ENCODE measurements around the gene ADAMTS9.

ADAMTS9 gene

DNA sequence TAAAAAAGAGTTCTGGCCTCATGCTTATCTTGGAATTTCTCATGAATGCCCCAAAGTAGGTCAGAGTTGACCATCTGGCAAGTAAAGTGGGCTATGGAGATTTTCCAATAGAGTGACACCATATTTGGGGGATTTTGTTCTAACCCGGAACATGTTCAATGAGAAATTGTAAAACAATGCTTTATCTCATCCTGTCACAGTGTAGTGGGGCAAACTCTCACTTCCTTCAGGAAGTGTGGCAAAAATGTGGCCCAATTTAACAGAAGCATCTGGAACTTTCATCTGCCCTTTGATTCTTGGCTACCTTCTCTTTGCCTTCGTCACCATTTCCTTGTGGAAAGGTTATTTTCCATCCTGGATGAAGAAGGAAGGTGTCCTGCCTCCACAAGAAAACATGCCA is 70.8 kb downstream of the ADAMTS9 start:
- DNase-seq: no peak

DNA sequence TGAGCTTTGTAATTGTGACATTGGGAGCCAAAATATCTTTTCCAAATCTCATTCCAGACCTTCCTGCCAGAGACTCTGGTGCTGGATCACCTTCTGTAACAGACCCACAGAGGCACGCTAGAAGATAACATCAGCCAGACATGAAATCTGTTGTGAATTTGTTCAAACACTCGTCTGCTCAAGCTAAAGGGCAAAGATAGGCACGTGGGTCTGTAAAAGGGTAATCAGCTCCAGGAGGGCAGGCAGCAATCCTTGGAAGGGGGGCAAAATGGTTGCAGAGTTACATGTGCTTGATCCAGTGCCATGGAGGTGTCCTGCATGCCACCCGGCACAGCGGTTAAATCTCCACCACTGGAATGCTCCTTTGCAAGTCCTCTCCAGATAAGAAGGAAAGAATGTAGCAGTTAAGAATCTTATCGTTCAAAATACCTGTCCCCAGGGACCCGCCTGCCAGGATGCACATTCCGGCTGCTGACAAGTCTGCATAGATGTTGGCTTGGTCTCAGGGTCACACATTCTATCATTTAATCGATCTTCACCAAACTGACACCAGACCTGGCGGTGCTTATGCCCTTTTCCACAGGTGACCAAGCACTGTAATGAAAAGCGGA is 74.8 kb downstream of the ADAMTS9 start:
- no peak for DNase-seq

DNA sequence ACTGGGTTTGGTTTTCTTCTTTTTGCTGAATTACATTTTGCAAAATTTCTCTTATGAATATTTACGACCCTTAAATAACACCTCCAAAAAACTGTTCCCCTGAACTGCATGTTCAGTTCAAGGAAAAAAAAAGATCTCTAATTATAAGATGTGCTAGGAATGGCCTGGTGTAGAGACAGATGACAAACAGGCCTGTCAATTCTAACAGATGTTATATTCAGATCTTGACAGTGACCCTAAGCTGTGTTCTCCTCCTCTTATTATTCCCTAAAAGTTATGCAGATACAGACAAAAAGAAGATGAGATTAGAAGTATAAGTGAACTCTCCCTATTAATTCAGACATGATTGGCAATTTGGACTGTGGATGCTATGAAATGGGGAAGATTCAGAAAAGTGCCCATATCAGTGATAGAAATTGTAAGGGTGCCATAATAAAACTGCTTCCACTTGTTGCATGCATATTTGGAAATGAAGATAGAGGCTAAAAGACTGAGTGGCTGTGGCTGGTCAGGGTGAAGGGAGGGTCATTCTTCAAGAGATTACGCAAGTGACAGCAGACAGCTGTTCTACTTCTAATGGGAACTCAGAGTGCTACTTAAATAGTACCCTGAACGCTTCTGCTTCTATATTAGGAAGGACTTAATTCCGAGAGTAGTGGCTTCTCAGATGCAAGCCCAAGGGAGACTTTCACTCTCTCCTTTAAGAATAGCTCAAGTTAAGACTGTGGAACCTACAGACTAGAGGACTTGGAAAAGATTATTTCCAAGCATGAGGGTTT is 75.5 kb downstream of the ADAMTS9 start:
- DNase-seq: no peak

DNA sequence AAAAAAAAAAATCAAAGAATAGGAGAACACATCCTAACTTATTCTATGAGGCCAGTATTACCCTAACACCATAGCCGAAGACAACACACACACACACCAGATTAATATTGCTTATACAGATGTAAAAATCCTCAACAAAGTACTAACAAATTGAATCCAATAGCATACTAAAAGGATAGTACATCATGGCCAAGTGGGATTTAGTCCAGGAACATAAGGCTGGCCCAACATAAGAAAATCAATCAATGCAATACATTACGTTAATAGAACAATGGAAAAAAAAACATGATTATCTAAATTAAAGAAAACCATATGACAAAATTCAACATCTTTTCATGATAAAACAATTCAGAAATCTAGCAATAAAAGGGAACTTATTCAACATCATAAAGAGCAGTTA is 79.1 kb downstream of the ADAMTS9 start:
- no peak for DNase-seq

DNA sequence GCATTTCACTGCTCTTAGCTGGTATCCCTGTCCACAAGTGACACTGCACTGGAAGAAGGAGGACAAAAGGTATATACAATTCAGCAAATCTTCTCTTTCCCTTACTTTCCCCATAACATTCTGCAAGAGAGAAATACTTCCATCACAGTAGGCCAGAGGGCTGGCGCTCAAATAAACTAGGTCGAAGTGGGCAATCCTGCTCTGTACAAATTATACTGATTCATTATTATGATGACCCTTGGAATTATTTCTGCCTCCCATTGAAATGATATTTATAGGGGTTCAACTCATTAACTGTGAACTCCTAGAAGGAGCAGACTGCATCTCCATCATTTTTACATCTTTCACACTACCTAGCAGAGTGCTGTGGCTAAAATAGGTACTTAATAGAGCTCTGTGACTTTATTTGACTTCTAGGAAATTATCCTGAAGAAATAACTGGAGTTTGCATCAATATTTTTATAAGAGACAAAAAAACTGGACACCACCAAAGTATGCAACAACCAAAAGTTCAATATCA is 80.7 kb downstream of the ADAMTS9 start:
- no peak for DNase-seq

DNA sequence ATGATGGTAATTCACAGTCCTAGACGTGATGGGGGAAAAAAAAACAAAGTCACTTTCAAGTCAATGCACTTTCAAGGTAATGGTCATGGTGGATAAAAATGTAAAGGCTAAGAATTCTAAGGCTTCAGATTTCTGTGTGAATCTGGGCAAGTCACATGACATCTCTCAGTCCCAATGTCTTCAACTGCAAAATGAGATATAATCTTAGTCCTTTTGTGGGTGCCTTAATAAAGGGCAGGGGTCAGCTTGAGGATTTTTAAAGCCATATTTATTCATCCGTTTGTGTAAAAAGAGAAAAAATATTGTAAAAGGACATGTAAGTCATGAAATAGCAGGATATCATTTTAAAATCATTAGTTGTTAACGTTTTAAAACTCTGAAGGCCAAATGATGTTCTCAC is 83.5 kb downstream of the ADAMTS9 start:
- DNase-seq: no peak

DNA sequence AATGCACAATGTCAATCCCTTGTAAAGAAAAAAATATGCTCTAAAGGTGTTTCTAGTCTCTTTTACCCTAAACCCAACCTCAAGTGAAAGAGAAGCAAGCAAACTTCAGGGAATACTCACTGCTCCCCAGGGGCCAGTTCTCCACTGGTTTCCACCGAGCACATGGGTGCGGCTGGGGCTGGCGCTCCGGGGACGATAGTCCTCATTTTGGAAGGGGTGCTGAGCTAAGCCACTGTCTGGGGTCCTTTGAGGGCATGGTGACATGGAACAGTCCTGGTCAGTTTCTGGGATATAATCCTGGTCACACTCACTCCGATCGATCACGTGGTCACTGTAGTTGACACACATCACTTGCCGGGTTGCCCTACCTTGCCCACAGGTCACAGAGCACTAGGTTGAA is 86.0 kb downstream of the ADAMTS9 start:
- no peak for DNase-seq

DNA sequence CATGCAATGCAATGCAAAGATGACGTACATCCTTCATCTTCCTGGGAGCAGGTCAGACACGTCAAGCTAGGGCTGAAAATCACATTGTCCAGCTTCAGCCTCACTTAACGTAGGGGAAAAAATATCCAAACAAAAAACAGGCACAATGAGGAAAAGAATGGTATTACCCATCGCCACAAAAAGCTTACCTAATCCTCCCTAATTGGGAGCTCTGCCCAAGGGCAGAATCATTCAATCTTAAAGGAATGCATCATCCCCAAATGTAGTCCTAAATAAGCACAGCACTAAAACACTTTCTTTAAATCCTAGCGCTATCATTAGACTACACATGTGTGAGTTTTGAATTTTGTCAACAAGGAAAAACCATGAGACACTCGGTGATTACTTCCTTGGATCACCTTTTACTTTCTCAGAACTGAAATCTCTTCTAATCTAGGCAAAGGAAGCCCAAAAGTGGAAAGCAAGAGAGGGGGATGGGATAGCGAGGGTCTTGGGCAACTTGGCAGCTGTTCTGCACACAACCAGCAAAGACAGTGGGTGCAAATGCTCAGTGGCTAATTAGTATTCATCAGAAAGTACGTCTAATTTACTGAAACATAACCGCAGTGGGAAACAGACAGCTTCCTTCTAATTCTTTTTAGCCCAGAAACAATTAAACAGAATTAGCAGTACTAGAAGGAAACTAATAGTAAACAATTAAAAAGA is 87.4 kb downstream of the ADAMTS9 start:
- no peak for DNase-seq

DNA sequence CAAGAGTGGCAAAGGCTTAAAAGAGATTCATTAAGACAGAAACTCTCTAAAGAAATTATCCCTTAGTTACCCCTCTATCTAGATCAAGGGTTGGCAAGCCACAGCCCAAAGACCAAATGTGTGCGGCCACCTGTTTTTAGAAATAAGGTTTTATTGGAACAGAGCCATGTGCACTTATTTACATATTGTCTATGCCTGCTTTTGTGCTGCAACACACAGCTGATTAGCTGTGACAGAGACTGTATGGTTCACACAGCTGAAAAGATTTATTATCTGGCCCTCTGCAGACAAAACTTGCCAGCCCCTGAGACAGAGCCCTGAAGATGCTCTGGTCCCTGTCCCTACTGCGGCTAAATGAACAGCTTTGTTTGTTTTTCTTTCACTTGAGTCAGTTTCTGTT is 88.1 kb downstream of the ADAMTS9 start:
- no peak for DNase-seq

DNA sequence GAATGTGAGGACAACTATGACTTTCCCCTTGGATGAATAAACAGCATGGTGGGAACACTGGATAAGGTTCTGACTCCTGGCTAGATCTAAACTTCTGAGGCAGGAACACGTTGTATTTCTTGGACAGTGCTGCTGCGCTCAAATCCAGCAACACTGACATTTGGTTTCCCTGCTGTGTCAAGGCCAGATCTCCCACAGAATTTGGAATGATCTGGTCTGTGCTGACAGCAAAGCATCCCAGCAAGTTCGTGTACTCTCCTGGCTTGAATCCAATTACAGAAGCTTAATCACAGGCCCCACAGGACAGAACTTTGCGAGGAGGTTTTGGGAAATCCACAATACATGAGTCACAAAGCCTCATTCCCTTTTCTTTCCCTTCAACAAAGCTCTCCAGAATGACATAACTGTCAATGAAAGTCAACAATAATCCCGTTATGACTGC is 92.5 kb downstream of the ADAMTS9 start:
- DNase-seq: no peak

DNA sequence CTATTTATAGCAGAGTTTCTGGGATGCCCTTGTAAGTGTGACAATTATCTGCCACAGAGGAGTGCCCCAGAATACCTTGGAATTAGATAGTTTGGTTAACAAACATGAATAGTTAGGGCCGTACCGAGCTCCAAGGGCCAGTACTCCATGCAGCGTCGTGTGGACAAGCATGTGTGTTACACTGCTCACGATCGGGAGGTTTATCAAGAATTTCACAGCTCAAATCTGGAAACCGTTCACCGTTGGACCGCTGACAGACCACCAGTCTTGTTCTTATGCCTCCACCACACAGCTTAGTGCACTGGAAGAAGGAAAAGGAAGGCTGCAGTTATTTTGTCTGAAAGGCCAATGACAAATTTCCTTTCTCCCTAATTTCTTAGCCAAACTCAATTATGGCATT is 93.7 kb downstream of the ADAMTS9 start:
- DNase-seq: no peak

DNA sequence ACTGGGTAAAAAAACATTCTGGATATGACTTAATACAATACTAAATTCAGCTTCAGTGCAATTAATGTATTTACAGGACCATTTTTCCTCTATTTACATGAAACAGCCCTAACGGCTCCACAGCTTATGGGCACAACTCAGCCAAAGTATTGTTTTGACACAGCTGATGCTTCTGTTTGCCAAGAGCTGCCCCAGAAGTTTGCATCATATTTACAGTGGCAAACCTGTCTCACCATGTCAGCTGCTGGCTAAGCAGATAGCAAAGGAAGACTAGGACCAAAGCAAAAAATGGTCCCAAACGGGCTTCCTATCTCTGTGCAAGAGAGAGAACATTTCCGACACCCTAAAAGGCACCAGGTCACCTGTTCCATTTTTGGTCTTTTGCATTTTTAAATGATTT is 94.5 kb downstream of the ADAMTS9 start:
- DNase-seq: no peak

DNA sequence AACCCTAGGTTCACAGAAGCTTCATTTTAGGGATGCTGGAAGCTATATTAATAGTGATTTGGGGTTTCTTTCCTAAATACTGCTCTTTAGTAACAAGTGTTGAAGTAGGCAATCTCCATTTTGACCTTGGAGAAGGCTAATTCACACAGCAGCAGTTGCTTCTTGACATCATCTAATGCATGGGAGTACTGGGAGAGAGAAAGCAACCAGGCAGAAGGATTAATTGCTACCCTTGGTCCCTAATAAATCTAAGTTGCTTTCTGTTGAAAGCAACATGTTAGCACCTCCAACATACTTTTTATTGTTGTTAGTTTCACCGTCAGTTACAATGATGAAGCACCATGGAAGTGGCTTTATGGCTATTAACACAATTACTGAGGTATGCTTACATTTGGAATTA is 96.2 kb downstream of the ADAMTS9 start:
- DNase-seq: no peak

DNA sequence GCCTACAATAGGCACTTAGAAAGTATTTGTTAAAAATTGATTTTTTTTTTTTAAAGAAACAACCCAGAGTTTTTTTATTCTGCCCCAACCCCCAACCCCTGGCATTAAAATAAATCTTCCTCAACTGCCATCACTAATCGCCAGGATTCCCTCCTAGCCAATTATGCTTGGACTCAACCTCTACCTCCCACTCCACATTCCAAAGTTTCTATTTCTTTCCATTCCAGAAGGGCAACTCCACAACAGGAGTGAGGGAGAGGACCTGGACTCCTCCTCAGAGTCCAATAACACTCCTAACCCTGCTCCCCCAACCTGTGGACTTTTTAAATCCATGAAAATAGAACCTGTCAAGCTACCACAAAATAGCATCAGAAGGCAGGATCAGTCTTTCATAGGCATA is 99.4 kb downstream of the ADAMTS9 start:
- no peak for DNase-seq

DNA sequence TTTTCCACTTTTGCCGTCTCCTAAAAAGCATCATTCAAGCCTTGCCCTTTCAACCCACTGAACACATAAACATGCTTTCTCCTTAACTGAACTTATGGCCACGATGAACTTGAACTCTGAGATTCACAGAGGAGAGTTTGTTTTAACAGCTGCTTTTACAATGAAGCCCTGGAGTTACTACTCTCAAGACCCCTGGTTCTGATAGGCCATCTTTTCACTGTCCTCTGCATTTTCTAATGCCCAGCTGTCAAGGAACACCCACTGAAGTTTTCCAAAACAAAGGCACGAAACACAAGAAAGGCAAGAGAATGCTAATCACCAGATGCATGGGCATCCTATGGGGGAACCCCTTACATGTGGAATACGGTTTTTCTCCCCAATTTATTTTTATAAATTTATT is 100.8 kb downstream of the ADAMTS9 start:
- DNase-seq: no peak

DNA sequence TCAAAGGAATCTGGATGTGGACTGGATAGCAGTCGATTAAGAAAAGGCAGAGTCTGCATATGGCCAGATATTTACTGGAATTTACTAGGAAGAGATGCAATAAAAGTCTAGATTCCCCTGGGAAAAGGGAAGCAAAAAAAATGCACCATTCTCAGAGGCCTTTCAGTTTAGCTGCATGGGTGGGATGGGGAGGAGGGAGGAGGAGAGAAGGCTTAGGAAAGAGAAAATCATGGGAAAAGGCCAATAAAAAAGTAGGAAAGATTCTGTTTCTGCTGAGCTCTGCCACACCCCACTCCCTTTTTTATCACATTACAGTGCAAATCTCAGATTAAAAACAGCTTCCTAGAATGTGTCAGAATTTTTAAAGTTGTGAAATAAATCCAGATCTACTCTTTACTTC is 103.6 kb downstream of the ADAMTS9 start:
- no peak for DNase-seq

DNA sequence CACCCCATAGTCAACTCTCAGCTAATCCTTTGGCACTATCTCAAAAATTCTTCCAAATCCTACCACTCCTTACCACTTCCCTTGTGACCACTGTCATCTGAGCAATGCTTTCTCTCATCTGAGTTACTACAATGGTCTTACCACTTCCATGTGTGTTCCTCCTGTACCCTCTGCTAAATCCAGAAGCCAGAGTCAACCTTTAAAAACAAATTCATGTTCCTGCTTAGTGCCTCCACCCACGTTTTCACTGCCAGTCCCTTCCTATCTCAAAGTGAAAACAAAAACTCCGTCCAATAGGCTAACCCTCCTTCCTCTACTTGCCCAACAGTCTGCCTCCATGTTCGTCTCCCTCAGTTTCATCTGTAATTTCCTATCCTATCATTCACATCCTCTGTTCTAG is 109.0 kb downstream of the ADAMTS9 start:
- no peak for DNase-seq

DNA sequence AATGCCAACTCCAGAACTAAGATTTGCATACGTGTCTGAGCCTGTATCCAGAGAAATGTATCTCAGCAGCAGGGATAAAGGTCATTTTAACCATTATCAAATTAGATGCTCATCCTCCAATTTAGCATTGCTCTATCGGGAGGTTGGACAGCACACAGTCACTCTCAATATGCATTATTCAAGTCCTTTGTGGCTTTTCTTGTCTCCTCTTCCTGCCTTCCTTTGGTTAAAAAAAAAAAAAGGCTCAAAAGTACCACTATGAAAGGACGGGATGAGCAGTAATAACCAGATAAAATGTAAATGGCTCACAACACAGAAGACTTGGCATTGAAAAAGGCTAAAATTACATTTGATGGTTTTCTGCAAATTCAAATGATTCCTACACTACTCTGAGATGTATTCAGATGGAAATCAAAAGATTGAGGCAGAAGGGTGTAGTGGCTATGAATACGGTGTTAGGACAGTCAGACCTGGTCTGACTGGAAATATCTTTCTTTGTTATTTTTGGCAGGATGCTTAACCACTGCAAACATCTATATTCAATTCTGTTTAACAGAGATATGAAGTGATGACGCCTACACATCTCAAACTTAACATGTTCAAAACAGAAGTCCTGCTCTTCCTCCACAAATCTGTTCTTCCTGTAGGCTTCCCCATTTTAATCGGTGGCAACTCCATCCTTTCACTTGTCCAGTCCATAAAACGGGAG is 109.6 kb downstream of the ADAMTS9 start:
- no peak for DNase-seq

DNA sequence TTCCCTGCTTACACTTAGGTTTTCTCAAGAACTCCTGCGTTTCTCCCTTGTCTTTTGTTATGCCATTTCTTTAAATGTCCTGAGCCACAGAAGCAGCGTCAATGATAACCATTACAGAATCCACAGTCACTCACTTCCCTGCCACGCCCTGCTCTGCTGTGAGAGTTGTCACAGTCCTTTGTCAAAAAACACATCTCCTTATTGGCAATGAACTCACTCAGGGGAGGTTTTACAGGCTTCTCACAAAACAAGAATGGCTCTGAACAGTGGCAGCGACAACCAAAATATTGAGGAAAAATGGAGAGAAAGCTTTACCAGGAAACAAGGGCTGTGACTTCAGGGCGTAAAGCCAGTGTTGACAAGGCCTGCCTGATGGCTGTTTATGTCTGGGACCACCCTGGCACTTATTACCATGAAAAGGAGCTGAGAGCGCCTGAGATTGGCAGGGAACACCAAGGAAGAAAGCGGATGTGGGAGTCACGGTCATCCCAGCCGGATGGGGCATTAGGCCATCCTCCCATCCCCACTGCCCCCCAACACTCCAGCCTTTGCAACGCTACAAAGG is 111.5 kb downstream of the ADAMTS9 start:
- no peak for DNase-seq

DNA sequence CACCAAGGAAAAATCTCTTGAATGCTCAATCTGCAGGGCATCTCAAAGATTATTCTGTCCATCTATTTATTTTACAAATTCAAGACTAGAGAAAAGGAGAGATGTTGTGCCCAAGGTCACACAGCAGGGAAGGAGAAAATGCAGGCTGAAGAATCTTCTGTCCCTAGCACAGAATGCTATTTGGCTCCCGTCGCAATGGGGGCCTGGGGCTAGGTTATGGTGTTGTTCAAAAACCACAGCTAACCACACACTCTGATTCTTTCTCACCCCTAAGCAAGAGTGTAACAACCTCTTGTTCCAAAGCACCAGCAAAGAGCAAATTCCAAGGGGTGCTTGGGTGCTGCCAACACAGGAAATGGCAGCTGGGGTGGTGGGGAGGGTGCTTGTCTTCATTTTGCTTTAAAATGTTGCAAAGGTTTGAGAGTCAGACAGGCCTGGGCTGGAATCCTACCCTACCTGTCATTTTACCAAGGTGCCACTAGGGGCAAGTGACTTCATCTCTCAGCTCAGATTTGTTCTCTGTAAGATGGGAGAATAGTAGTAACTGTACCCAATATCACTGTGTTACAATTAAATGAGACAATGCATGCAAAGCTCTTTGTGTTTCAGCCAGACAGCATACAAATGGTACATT is 112.5 kb downstream of the ADAMTS9 start:
- no peak for DNase-seq

DNA sequence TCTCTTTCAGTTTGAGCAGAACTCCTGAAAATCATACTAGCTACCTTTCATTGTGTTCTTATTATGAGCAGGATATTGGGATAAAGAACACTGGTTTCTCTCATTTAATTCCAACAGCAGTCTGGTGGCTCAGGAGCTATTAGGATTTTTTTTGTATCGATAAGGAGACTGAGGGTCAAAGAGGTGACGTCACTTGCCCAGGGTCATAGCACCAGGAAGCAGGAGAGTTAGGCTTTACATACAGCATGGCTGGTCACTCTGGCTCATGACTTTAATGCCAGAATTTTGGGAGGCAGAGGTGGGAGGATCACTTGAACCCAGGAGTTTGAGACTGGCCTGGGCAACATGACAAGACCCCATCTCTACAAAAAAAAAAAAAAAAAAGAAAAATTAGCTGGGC is 113.6 kb downstream of the ADAMTS9 start:
- no peak for DNase-seq

DNA sequence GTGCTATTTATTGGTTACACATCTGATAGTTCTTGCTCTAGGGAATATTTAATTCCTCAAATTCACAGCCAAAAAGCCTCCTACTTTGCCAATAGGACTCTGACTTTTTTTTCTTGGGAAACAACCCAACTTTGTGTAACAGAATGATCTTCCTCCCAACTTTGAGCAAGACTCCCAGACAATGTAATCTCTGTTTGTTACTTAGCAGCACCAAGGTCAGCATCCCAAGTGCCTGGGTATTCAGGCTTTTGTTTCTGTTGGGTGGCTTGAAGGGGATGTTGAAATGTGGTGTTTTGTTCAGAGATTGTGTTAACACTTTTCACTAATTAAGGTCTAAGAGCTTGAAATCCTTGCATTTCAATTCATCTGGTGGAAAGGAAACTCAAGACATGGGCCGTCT is 115.8 kb downstream of the ADAMTS9 start:
- DNase-seq: no peak

Measured in T-helper 1 cell (primary cell).